Stimulated activated naive CD8-positive, alpha-beta T cell treated with anti-CD3 and anti-CD28 coated beads, Interleukin-15, Interleukin-2, amounts not matched to agents 100 U/mL and 50 U/mL, for 24 hours (primary cell): Measurements from ENCODE around the gene ARL6.
"Not testable (repeated sequence)": the region's sequence is repeated elsewhere in the genome, so short reads cannot be mapped to it uniquely, and the experiment has no call there.

ENCODE experiments used
- ATAC-seq: fragments of 150-1000 bp; cut with Tn5 transposase; one replicate; pipeline ENCODE4 v1.10.0; 2021
- DNase-seq: peaks from one replicate; pipeline ENCODE4 v3.0.0; 2021

The ARL6 gene

GRCh38 chr3:97821774-97822358 lies 57.3 kb downstream of the ARL6 start, which contains the start of gene CRYBG3:
CRYBG3 (plus strand) TSS chr3:97822011; CDS start chr3:97822207, 196 bp downstream.
- ATAC-seq (peak; percentile 100), DNase-seq (peak; percentile 88)

DNA sequence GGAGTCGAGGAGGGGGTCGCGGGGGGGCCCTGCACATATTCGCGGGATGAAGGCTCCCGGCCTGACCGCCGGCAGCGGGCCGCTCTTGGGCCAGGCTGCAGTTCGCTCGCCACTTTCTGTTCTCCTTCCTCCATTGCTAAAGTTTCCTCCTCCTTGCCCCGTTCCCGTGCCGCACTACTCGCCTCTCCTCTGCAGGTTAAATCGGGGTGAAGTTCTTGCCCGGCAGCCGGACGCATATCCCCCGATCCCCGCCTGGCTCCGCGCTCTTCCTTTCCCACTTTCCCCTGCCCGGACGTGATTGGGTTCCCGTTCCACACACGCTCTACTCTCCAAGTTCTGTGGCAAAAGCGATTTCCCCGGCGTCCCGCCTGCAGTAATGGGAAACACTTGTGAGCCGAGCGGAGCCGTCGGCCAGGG lies 57.8 kb downstream of the ARL6 start:
- ATAC-seq, result peak; percentile 2
- peak; percentile 17 for DNase-seq

DNA sequence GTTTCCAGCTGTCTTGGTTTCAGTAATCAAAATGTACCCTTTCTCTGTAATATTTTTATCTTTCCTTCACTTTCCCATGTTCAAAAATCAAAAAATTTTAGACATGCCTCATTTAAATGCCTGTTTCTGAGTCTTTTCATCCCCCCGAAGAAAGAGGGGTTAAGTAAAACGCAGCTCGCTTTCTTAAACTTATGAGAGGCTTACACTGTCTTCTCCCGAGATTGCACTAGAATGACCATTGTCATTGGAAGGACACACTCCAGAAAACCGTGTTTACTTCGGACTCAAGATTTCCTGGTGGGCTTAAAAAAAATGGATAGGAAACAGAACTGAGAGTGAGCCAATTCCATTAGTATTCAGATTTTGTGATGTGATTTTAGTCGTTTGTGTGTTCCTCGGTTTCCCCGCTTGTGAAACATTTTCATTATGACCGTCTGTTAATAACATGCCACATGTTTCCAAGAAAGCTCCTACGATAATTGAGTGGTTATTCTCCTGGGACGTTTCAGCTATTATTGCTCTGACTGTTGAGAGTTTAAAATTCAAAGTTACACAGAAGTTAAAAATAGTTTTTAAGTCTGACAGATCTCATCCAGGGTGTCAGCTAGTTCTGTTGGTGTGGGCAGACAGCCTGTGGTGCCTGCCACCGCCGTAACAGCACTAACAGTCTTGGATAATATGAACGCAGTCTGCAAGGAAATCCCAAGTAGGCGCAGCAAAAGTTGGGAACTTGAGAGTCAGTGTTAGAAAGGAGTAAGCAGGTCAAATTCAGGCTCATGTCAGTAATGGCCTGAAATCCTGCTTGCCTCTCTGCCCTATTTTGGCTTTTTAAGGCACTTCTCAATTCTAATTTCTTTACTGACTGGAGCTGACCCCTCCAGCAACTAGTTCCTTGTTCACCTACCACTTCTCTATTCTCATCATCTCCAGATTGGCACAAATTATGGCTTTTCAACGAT lies 58.8 kb downstream of the ARL6 start:
- no peak for ATAC-seq
- DNase-seq, result no peak

GRCh38 chr3:97825101-97825500 lies 60.5 kb downstream of the ARL6 start:
- no peak for ATAC-seq
- no peak for DNase-seq

GRCh38 chr3:97827741-97828471 lies 63.3 kb downstream of the ARL6 start:
- no peak for ATAC-seq
- no peak for DNase-seq

DNA sequence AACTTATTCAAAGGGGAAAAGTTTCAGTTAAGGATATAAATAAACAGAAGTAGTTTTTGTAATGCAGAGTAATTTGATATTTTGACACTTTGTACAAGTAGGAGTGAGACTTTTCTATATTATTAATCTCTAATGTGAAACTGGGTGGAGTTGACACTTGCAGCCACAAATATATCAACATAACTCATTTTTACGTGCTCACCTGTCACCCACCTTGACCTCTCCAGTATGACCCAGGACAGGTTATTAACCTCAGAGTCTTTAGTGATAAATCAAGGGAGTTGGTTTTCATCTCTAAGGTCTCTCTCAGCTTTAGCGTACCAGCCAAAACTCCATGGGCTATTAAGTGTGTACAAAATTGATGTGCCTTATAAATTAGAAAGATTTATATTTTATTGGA lies 64.6 kb downstream of the ARL6 start:
- DNase-seq, result no peak
- no peak for ATAC-seq

GRCh38 chr3:97830638-97831037 lies 66.1 kb downstream of the ARL6 start:
- DNase-seq (no peak), ATAC-seq (no peak)

GRCh38 chr3:97831140-97831539 lies 66.6 kb downstream of the ARL6 start:
- DNase-seq (no peak), ATAC-seq (no peak)

GRCh38 chr3:97833184-97833583 lies 68.6 kb downstream of the ARL6 start:
- not testable (repeated sequence) for ATAC-seq, DNase-seq

DNA sequence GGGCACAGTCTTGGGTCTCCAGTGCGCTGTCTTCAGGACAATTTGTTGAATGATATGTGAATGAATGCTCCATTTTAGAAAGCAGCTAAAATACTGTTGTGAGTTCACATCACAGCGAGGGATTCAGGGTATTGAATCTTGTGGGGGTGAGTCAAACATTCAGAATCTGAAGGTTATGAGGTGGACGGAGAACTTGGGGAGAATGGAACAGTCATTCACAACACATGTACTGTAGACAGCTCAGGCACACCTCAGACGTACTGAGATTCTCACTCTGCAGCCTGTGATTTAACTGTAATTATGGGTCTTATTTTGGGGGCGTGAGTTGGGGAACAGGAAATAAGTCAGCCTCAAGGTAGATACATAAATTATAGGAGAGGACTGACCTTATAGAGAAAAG lies 71.2 kb downstream of the ARL6 start:
- DNase-seq (no peak), ATAC-seq (no peak)

- ATAC-seq, result no peak
- no peak for DNase-seq
These were observed 73.8 kb downstream of the ARL6 start for GRCh38 chr3:97838393-97838792.

DNA sequence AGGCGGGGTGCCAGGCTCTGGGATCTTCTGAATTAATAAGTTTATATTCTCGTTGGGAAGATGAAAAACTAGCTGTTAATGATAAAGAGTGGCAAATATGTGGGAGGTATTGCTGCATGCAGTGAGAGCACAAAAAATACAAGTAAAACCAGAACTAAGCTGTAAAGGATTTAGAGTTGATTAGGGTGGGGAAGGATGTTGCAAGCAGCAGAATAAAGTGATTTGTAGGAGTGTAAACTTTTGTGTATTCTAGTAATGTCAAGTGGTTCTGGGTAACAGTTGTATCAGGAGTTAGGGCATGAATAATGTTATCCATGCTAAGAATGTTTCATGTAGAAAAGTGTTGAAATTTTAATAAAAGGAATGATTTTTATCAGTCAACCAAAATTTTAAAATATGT lies 75.4 kb downstream of the ARL6 start:
- DNase-seq, result no peak
- ATAC-seq, result no peak

DNA sequence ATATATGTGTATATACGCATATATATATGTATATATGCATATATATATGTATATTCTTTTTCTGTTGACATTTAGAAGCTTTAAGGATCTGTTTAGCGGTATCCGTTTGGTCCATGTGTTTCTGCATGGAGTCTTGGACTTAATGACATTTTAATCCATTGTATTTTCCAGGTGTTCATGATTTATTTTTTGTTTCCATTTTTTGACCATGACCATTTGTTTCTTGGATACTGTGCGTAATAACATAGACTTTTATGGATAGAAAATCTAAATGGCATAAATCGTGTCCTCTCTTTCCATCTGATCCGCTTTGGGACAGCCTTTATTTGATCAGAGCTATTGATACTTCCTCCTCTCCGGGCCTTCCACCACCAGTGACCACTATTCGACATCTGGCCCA lies 76.7 kb downstream of the ARL6 start:
- DNase-seq, result no peak
- ATAC-seq, result no peak

DNA sequence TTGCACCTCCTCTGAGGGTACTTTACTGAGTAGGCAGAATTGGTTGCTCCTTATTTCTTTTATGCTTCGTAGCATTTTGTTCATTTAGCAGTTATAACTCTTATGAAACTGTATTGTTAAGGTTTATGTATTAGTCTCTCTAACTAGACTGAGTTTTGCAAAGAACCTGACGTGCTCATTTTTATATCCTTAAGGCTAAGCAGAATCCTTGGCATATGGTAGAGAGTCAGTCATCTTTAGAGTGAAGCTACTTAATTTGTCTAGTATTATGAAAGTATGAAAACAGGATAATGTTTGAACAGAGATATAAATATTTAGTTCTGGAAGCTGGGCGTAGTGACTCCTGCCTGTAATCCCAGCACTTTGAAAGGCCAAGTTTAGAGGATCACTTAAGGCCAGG lies 77.4 kb downstream of the ARL6 start:
- ATAC-seq (no peak), DNase-seq (no peak)

DNA sequence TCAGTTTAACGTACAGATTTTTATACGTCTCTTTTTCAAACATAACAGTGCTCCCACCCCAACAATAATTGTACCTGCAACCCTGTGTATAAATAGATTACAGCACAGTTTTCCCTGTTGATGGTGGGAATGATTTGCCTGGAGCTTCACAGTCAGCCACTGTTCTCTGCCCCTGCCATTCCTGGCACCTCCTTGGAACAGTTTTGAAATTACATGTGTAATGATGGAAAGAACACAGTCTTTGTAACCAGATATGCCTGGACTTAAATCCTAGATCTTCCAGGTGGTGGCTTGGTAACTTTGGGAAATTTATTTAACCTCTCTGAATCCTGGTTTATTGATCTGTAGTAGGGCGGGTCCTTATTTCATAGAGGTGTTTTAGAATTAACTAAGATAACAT lies 84.2 kb downstream of the ARL6 start:
- DNase-seq (no peak), ATAC-seq (no peak)
